HG03066 (cell line): ENCODE measurements around the gene AHSA1.
"Not testable (repeated sequence)": the region's sequence is repeated elsewhere in the genome, so short reads cannot be mapped to it uniquely, and the experiment has no call there.

Experiments
- ATAC-seq: cut with Tn5 transposase; IDR thresholded peaks from one replicate; pipeline ENCODE4 v1.9.1; 2021; ENCODE audit warnings: low read depth; ENCODE audit not compliant: unreplicated experiment

Gene AHSA1

DNA sequence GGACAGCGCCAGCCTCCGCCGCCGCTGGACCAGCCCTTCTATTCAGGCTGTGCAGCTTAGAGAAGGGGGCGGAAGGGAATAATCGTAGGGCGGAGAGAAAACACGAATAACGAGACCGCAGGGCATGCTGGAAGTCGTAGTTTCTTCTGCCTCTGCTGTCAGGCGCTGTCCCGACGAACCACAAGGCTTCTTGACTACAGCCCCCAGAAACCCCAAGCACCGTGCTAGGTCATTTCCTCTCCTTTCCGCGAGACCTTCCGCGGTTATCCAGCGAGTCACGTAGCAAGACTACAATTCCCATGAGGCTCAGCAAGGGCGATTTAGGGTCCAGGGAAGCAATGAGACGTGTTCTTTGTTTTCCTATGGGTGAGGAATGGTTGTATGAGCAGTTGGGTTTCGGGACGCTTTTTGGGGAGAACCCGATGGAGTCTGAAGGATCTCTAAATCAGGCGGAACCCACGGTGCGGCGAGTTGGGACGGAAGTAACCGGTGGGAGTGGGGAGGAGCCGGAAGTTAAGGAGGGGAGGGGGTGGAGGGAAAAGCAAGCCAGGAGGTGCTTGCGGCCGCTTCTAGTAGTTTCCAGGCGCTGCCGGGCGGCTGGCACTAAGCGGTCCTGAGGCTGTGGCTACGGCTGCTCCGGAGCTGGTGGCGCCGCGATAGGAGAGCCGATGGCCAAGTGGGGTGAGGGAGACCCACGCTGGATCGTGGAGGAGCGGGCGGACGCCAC, at the start of gene AHSA1, which contains the start of gene VIPAS39:
AHSA1 (plus strand) TSS at position 572 of the 727 bp plus-strand sequence; CDS start at position 669, 97 bp downstream.
VIPAS39 (minus strand) TSS at position 80 of the 727 bp plus-strand sequence. CDS start 3,499 bp downstream, outside the sequence.
- peak; percentile 90 for ATAC-seq

DNA sequence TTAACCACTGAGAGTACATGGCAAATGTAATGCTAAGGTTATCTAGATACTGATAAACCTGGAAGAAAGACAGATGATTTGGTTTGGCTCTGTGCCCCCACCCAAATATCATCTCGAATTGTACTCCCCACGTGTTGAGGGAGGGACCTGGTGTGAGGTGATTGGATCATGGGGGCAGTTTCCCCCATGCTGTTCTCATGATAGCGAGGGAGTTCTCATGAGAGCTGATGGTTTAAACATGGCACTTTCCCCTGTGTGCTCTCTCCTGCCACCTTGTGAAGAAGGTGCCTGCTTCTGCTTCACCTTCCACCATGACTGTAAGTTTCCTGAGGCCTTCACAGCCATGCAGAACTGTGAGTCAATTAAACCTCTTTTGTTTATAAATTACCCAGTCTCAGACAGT, 48.8 kb upstream of the AHSA1 start:
- no peak for ATAC-seq

DNA sequence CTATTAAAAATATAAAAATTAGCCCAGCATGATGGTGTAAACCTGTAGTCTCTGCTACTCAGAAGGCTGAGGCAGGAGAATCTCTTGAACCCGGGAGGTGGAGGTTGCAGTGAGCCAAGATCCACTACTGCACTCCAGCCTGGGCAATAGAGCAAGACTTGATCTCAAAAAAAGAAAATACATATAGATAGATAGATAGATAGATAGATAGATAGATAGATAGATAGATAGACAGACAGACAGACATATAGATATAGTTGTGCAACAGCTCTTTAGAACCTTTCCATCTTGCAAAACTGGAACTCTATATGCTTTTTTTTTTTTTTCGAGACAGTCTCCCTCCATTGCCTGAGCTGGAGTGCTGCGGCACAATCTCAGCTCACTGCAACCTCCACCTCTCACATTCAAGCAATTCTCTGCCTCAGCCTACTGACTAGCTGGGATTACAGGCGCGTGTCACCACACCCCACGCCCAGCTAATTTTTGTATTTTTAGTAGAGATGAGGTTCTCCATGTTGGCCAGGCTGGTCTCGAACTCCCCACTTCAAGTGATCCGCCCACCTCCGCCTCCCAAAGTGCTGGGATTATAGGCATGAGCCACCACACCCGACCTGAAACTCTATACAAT, 42.4 kb upstream of the AHSA1 start:
- not testable (repeated sequence) for ATAC-seq

DNA sequence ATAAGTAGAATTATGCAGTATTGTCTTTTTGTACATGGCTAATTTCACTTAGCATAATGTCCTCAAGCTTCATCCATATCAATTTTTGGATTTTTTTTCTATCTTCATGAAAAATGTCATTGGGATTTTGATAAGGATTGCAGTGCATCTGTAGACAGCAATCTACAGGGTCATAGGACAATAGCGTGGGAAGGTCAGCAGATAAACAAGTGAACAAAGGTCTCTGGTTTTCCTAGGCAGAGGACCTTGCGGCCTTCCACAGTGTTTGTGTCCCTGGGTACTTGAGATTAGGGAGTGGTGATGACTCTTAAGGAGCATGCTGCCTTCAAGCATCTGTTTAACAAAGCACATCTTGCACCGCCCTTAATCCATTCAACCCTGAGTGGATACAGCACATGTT, 41.8 kb upstream of the AHSA1 start:
- ATAC-seq, result not testable (repeated sequence)

DNA sequence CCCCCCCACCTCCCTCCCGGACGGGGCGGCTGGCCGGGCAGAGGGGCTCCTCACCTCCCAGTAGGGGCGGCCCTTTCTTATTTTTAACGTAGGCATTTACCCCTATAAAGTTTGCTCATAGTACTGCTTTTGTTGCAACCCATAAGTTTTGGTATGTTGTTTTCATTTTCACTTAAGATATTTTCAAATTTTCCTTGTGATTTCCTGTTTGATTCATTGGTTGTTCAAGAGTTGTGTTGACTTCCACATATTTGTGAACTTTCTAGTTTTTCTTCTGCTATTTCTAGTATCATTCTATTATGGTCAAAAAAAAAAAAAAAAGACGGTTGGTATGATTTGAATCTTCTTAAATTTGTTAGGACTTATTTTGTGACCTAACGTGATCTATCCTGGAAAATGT, 41.1 kb upstream of the AHSA1 start:
- no peak for ATAC-seq

DNA sequence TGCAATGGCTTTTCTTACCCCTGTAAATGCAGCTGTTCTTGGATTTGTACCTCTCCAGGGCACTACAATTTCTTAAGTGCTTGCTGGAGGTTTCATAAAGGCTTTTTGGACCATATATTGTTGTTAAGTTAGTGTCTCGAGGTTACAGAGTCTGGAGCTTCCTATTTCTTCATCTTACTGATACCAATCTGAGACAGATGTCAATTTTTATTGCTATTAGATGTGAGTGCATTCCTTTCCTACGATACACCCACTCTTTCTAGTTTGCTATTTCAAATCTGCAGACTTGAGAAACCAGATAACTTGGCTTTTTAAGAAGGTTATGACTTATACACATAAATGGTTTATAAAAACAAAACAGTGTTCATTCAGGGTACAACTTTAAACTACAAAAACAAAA, 36.7 kb upstream of the AHSA1 start:
- ATAC-seq, result no peak

DNA sequence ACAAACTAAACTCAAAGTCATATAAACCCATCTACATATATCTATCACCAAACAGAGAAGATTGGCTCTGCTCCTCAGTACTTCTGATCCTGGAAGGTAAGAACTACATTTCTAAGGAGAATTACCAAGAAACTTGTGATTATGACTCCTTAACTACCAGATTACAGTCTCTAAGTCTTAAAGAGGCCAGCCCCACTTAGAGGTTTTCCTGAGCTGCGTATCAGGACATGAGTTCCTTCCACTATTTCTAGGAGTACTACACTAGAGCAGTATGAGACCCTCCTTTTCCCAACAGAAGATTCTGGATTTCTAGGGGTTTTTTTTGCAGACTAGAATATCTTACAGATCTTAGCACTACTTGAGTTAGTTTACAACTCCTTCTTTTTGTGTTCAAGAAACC, 34.5 kb upstream of the AHSA1 start, which contains the start of gene NOXRED1:
NOXRED1 (minus strand) TSS at position 101 of the 400 bp plus-strand sequence. CDS start 634 bp downstream, outside the sequence.
- ATAC-seq, result no peak

DNA sequence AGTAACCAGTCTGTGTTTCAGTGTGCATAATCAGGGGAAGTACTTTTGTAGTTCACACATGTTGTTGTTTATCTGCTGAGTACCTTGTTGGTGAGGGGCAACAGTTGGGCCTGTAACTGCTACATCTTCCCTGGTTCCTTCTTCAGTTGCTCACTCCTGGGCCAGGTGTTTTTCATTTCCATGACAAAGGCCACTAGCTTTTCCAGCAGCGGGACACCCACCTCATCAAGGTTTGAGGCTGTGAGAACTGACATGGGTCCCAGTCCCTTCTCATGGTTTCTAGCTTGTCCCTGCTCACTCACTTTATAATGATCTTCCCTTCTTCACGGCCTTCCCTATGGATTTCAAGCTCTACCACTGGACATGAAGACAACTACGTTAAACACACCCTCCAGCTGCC, 33.0 kb upstream of the AHSA1 start:
- ATAC-seq, result no peak

DNA sequence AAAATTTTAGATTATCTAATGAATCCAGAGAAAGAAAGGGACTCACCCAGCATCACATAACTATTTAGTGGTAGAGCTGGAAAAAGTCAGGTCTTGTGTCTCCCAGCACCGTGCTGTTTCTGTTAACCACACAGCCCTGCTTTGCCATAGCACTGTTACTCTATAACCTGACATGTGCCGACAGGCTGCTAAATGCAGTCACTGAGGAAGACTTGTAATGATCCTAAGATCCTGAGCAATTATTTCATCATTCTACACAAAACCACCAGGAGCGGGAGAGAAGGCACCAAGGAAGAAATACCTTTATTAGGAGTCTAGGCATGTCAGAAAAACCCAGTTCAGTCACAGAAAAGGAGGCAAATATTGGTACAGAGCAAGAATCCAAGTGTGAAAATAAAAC, 31.5 kb upstream of the AHSA1 start:
- ATAC-seq, result no peak

DNA sequence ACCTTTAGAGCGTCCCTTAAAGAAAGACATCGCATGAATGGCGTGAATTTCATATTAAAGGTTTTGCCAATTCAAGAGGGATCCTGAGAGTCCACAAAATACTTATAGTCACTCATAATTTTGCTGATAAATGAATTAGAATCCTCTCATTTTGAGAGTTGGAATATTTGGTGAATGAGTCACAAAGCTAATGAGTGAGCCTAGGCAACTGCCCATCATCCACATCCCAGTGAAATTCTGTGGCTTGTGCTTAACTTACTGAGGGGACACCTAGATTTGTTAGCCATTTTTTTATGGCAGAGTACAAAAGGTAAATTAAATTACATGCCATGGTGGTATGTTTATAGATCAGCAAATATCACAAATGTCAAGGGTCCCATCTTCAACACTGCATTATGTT, 21.9 kb upstream of the AHSA1 start:
- ATAC-seq, result no peak

DNA sequence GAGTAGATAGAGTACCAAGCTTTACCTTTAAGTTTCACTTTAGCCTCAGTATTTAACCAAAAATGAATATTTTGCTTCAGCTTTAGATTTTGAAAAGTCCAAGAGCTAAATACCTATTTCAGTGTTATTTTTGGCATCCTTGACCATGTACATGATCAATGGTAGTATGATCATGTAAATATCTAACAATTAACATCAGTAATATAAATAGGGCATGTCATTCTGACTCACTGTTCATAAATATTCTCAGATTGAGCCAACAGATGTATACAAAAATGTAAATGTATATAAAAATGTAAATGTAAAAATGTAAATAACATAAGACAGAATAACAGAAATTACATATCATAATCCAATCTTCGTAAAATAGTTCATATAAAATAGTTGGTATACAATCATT, 19.3 kb upstream of the AHSA1 start:
- ATAC-seq, result no peak

DNA sequence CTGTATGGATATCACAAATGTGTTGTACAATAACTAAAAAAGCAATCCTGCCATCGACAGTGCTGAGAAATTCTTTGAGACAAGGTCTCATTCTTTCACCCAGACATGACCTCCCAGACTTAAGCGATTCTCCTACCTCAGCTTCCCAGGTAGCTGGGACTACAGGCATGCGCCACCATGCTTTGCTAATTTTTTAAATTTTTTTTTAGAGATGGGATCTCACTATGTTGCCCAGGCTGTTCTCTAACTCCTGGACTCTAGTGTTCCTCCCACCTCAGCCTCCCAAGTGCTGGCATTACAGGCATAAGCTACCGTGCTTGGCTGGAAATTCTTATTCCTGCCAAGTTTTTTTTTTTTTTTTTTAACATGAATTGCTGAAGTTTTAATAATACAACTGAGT, 18.0 kb upstream of the AHSA1 start:
- no peak for ATAC-seq

DNA sequence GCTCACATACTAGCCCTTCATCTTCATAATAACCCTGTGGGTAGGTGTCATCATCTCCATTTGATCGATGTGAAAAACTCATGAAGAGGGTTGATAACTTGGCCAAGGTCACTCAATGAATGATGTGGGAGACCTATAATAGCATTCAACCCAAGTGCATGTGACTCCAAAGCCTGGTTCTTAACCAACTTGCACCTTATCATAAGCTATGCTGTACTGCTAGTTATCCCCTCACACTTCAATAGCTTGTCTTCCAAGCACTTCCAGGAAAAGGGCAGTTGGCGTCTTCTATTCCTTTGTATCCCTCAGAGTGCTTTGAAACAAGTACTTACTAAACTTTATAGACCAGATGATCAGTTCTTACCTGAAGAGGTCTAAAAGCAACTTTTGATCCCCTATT, 15.7 kb upstream of the AHSA1 start:
- no peak for ATAC-seq

DNA sequence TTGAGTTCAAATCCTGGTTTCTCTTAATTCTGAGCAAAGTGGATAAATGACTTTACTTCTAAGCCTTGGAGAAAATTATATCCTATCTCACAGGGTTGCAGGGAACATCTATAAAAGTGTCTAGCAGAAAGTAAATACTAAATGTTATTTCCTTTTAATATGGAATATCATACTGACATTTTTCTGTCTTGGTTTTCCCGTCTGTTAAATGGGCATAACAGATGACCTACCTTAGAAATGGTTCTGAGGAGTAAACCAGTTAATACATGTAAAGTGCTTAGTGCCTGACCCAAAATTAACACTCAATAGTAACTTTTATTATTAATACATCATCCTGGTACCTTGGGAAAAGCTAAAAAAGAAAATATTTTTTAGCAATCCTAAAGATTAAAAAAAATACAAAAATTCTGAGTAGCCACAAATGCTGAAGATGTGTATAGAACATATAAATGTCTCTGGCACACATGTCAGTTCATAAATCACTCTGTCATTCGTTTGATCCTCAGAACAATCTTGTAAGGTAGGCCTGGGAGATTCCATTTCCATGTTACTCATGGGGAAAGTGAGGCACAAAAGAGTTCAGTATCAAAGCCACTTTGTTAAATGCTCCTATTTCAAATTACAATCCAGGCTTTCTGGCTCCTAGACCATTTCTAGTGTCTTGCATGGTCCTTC, 1.8 kb upstream of the AHSA1 start:
- ATAC-seq, result no peak

DNA sequence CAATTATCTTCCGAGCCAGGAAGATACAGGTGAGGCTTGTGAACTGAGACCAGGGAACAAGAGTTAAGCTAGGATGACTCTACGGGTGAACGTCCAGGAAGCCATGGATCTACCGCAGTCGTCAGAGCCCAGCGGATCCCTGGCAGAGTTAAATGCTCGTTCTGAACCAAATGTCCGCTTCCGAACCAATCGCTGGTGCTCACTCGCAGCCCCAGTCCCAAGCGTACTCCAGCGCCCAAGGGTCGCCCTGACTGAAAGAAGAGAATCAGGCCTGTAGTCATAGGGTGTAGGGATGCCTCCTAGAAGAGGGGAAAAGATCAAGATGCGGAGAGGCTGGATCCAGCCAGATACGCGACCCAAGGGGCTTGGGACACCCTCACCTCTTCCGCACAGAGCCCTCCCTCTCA, 775 bp upstream of the AHSA1 start:
- no peak for ATAC-seq

DNA sequence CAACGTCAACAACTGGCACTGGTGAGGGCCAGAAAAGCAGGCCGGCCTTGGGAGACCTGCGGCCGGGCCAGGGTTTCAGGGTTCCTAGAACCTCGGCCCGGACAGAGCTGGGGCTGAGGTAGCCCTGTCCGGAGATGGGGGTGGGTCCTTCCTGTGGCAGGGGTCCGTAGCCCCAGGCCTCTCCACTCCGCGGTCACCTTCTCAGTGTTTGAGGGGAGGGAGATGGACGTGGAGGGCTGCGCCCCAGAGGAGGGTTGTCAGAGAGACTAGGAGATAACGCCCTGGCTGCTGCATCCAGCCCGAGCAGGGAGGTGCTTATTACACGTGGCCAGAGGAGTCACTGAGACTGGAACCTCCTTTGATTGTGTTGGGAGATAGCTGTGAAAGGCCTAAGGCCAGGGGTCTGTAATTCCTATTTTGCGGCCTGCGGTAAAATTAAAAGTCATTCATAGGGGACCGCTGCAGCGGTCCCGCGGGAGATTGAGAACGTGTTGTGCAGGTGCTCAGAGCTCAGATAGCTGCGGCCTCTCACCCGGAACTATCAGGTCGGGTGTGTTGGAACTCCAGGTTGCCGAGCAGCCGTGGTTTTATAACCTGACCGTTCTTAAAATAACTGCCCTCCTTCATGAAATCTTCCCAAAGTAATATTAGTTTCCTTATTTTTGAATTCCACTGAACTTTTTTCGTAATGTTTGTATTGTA, 507 bp downstream of the AHSA1 start:
- peak; percentile 13 for ATAC-seq

DNA sequence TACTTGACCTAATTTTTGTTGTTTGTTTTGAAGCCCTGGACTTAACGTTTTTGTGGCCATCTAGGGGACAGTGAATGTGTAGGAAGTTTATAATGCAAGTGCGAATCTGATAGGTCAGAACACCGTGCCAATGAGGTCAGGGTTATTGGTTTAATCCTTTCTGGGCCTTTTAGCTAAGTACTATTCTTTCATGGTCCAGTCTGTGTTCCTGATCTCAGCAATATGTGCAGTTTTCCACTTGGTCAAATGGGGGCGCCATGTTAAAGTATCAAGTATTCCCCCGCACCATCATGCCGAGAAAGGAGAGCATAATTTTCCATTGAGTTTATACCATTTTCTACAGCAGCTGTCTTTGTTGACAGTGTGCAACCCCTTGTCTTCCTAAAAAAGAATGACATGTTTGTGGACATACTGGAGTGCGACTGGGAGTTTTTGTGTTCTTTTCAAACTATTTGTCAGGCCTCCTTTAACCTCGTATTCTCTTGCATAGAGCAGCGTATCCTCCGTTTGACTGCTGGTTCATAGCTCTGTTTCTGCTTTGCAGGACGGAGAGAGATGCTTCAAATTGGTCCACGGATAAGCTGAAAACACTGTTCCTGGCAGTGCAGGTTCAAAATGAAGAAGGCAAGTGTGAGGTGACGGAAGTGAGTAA, 1.3 kb downstream of the AHSA1 start:
- no peak for ATAC-seq

DNA sequence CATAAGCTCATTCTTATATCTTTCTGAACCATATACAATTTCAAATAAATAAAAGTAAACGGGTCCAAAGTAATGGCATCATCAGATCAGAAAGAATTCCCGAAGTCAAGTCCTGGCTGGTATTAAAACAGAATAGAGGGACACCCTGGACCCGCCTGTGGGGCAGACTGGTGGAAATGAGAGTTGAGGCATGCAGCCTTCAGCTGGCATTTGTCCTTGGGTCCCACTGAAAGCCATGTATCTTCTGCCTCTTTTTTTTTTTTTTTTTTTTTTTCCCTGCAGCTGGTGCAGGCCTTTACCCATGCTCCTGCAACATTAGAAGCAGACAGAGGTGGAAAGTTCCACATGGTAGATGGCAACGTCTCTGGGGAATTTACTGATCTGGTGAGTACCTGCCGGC, 9.9 kb downstream of the AHSA1 start:
- ATAC-seq, result no peak

DNA sequence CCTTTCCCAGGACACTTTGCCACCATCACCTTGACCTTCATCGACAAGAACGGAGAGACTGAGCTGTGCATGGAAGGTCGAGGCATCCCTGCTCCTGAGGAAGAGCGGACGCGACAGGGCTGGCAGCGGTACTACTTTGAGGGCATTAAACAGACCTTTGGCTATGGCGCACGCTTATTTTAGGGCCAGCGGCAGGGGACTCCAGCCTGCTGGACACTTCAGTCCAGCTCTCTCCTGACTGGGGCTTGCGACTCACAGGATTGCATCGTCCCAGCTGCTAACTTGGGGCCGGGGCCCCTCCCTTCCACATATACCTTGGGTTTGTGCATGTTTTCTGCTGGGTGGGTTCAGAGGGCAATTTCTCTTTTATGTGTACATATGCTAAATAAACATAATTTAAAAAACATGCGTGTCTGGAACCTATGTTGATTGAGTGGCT, 11.2 kb downstream of the AHSA1 start:
- no peak for ATAC-seq

DNA sequence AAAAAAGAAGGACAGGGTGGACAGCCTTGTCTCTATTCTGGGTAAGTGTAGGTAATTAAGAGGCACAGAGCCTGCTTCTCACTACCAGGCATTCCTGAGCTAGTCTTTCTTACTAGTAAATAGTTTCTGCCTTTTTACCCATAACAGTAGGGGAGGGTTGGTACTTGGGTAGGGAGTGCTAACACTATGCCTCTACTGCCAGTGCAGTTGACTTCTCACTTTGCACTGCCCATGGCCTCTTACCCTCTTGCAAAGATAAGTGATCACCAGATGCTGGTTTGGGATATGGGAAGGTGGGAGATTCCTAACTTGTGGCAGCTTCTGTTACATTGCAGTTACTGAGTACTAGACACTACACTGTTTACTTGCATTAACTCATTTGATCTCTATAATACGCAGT, 11.6 kb downstream of the AHSA1 start:
- no peak for ATAC-seq
